Fibroblast of upper back skin (primary cell): Measurements from ENCODE around the gene METTL26.

Experiments used
- DNase-seq: peaks from one replicate; pipeline ENCODE4 v3.0.0-alpha.2; 2013

The METTL26 gene

DNA sequence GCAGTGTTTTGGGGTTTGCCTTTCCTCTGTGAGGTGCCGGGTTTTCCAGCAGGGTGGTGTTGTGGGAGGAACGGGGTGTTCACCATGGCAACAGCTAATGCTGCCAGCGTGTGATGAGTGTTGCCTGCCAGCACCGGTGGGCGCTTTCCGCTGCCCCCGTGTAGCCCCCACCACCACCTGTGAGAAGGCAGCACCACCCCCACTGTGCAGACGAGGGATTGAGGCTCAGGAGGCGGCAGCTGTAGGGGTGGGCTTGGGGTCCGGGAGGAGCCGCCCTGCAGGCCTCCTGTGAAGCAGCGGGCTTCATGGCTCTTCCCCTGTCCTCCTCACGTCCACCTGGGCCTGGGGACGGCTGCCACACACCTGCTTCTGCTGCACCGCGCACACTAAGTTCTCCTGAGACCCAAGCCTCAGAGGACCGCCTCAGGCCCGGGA is 41.0 kb downstream of the METTL26 start:
- no peak for DNase-seq

DNA sequence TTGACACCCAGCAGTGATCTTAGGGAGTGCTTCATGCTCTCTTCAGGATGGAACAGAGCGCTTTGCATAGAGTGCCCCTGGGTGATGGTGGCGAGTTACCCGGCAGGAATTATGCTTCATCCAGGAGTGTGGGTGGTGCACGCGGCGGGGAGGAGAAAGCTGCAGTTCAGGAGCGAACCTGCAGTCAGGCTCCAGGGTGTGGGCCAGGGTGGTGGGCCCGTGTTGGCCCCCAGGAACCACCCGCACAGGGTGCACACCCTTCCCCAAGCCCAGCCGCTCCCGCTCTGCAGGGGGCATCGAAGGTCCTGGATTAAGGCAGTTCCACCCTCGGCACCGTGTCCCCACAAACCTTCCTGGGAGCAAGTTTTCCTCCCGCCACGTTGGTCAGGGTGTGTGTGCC is 42.3 kb downstream of the METTL26 start:
- no peak for DNase-seq

DNA sequence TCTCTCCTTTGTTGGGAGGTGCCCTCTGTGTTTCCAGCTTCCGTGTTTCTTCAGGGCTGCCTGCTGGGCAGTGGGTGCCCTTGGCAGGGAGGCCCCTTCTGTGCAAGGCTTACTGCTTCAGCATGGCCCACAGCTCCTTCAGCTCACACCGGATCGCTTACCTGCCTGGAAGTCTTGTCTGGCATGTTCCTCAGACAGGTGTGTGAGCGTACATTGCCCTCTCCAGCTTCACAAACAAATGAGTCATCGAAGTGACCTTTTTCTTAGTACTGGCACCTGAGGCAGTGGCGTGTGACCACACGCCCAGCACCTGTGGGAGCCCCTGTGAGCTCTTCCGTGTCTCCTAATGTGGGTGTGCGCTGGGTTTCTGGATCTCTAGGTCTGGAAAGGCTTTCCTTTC is 42.7 kb downstream of the METTL26 start:
- DNase-seq, result no peak

GRCh38 chr16:592518-593306 is 43.4 kb downstream of the METTL26 start:
- DNase-seq, result no peak

- no peak for DNase-seq
Measured at GRCh38 chr16:591892-592517, 44.1 kb downstream of the METTL26 start.

DNA sequence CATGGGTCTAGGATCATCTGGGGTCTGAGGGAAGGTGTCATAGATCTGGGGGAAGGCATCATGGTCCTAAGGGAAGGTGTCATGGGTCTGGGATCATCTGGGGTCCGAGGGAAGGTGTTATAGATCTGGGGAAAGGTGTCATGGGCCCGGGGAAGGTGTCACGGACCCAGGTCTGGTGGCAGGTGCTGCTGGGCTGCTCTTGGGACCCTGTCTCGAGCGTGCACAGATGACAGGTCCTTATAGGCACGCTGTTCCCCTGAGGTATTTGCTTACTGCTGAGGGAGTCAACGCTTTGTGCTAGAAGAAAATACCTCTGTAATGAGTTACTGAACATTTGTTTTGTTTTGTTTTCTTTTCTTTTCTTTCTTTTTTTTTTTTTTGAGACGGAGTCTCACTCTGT is 44.9 kb downstream of the METTL26 start:
- no peak for DNase-seq

DNA sequence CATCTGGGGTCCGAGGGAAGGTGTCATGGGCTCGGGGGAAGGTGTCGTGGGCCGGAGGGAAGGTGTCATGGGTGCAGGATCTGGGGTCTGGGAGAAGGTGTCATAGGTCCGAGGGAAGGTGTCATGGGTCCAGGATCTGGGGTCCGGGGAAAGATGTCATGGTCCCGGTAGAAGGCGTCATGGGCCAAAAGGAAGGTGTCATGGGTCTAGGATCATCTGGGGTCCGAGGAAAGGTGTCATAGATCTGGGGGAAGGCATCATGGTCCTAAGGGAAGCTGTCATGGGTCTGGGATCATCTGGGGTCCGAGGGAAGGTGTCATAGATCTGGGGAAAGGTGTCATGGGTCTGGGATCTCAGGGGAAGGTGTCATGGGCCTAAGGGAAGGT is 45.3 kb downstream of the METTL26 start:
- no peak for DNase-seq

GRCh38 chr16:590188-590814 is 45.8 kb downstream of the METTL26 start:
- no peak for DNase-seq

GRCh38 chr16:589658-590187 is 46.4 kb downstream of the METTL26 start, which contains the start of gene RAB40C:
Gene RAB40C (plus strand): TSS chr16:590066. CDS start chr16:590292, 226 bp downstream.
- DNase-seq, result peak; percentile 97

GRCh38 chr16:588889-589657 is 47.0 kb downstream of the METTL26 start:
- peak; percentile 93 for DNase-seq

DNA sequence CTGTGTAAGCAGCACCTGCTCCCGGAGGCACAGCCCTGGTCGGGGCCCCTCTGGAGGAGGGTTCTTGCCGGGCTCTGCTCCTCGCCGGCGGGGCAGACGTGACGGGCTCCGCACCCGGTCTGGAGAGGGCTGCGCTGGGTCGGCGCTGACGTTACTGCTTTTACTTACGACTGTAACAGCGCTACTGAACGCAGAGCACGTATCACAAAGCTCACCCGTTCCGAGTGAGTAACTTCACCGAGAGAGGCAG is 47.5 kb downstream of the METTL26 start:
- DNase-seq, result peak; percentile 44

- no peak for DNase-seq
Measured at GRCh38 chr16:586645-587590, 49.2 kb downstream of the METTL26 start.

- DNase-seq, result peak; percentile 29
Measured at GRCh38 chr16:586047-586644, 50.0 kb downstream of the METTL26 start.

GRCh38 chr16:585351-585750 is 50.8 kb downstream of the METTL26 start:
- DNase-seq, result no peak
